Fibroblast of lung (primary cell): ENCODE measurements around the gene KRT2. TPM values are rescaled to one million over a fixed set of nuclear protein-coding genes. Genes with fewer than 3 reads are reported as not detected.

ENCODE experiments used
- DNase-seq, 2 donors: peaks; one replicate each; pipeline versions ENCODE4 v3.0.0 to v3.0.0-alpha.2; 2010; ENCODE audit warnings: low read depth in 2 of 2
- H2AFZ ChIP-seq: 2 replicates; pipeline ENCODE4 v1.5.1; 2012; ENCODE audit warnings: low read length, control low read depth, inconsistent platforms
- H3K27ac ChIP-seq: 2 replicates; pipeline ENCODE4 v1.5.1; 2011; ENCODE audit warnings: low read length, control low read depth; ENCODE audit not compliant: insufficient read depth
- H3K27me3 ChIP-seq: 2 replicates; pipeline ENCODE4 v1.5.1; 2011; ENCODE audit warnings: mild to moderate bottlenecking, low read length; ENCODE audit not compliant: control insufficient read depth, insufficient read depth
- H3K36me3 ChIP-seq: 2 replicates; pipeline ENCODE4 v1.5.1; 2011; ENCODE audit warnings: low read length; ENCODE audit not compliant: control insufficient read depth, insufficient read depth
- H3K4me1 ChIP-seq: 2 replicates; pipeline ENCODE4 v1.5.1; 2011; ENCODE audit warnings: low read length; ENCODE audit not compliant: control insufficient read depth, insufficient read depth; ENCODE audit errors: extremely low read depth
- H3K4me2 ChIP-seq: 2 replicates; pipeline ENCODE4 v1.5.1; 2011; ENCODE audit warnings: low read length, control low read depth; ENCODE audit not compliant: insufficient read depth; ENCODE audit errors: extremely low read depth
- H3K4me3 ChIP-seq, 4 experiments: fragments of 200-600 bp in 1 of 4; sonication (generic) in 1 of 4; replicated peaks in 1 of 4; 2 replicates each; pipeline ENCODE4 v1.5.1; 2011 to 2016; ENCODE audit warnings: low read length in 4 of 4, low read depth in 3 of 4, mild to moderate bottlenecking in 3 of 4, control low read depth in 2 of 4, inconsistent platforms in 1 of 4, mixed read lengths in 1 of 4; ENCODE audit not compliant: insufficient read depth in 1 of 4; ENCODE audit errors: control extremely low read depth in 1 of 4
- H3K79me2 ChIP-seq: 2 replicates; pipeline ENCODE4 v1.5.1; 2012; ENCODE audit warnings: mild to moderate bottlenecking, low read length, inconsistent platforms; ENCODE audit not compliant: control insufficient read depth, insufficient read depth
- H3K9ac ChIP-seq: 2 replicates; pipeline ENCODE4 v1.5.1; 2011; ENCODE audit warnings: mild to moderate bottlenecking, low read length, control low read depth; ENCODE audit not compliant: insufficient read depth
- H3K9me3 ChIP-seq: 2 replicates; pipeline ENCODE4 v1.5.1; 2012; ENCODE audit warnings: low read depth, low read length; ENCODE audit not compliant: control insufficient read depth, insufficient read depth
- H4K20me1 ChIP-seq: 2 replicates; pipeline ENCODE4 v1.5.1; 2011; ENCODE audit warnings: low read length; ENCODE audit not compliant: control insufficient read depth, insufficient read depth; ENCODE audit errors: extremely low read depth
- EZH2 ChIP-seq: IDR thresholded peaks from 2 replicates; pipeline ENCODE4 v1.5.1; 2012; ENCODE audit warnings: low read length, control low read depth, mild to moderate bottlenecking; ENCODE audit errors: missing control alignments
- polyA plus RNA-seq, 2 donors: library from polyadenylated mRNA; depleted of rRNA in 1 of 2; stranded (reverse) in 1 of 2; unstranded in 1 of 2; fragments of >200 nt; gene quantifications; 2 replicates each; pipeline ENCODE4 v1.2.1, GENCODE V29; 2011 to 2012; ENCODE audit warnings: missing spikeins in 1 of 2
- total RNA-seq: library from RNA; depleted of rRNA; stranded (reverse); fragments of >200 nt; gene quantifications from 2 replicates; pipeline ENCODE4 v1.2.1, GENCODE V29; 2014
- TF ChIP-seq, protein P1 (sequence below), 2 donors: IDR thresholded peaks in 1 of 2; conservative IDR thresholded peaks in 1 of 2; 1 replicate in 1 of 2; 2 replicates in 1 of 2; pipeline ENCODE4 v1.5.1; 2011 to 2012; ENCODE audit warnings: low read length in 2 of 2, control low read depth in 1 of 2, inconsistent platforms in 1 of 2, low read depth in 1 of 2, mild to moderate bottlenecking in 1 of 2

The KRT2 gene
- total and polyA plus RNA-seq, 2 donors (not counting 1 experiment from before 2014, with no cell fraction given), result not detected

DNA sequence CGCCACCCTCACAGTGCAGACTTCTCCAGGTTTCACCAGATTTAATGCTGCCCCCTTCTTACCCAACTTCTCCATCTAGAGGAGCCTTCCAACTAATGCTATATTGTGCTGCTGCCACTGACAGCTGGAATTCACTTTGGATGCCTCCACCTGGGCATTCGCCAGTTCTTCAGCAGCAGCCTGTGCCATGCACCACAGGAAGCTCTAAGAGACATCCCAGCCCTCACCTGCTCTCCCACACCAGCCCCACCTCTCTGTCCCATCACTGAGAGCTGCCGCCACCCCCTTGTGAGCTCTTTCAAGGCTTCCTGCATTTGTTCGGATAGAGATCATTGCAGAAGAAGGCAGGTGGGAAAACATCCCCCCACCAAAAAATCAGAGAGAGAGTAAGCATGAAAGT is 4.6 kb upstream of the KRT2 start:
- no peaks in the 10 kb centered on the region for H3K79me2 ChIP-seq
- no peaks in the 10 kb centered on the region for H3K4me1 ChIP-seq
- no peaks in the 10 kb centered on the region for H3K9me3 ChIP-seq
- no peak overlapping the region for H3K4me2 ChIP-seq
- H3K27ac ChIP-seq, result no peak overlapping the region
- no peak overlapping the region for H3K4me3 ChIP-seq
- H2AFZ ChIP-seq, result no peak overlapping the region
- H3K9ac ChIP-seq, result no peak overlapping the region
- peaks cover 4% of the 10 kb centered on the region for H3K27me3 ChIP-seq
- H3K36me3 ChIP-seq, result no peaks in the 10 kb centered on the region
- DNase-seq, result no peak
- no peaks in the 10 kb centered on the region for H4K20me1 ChIP-seq
- TF ChIP-seq EZH2, result no peak
- TF ChIP-seq, protein P1, sequence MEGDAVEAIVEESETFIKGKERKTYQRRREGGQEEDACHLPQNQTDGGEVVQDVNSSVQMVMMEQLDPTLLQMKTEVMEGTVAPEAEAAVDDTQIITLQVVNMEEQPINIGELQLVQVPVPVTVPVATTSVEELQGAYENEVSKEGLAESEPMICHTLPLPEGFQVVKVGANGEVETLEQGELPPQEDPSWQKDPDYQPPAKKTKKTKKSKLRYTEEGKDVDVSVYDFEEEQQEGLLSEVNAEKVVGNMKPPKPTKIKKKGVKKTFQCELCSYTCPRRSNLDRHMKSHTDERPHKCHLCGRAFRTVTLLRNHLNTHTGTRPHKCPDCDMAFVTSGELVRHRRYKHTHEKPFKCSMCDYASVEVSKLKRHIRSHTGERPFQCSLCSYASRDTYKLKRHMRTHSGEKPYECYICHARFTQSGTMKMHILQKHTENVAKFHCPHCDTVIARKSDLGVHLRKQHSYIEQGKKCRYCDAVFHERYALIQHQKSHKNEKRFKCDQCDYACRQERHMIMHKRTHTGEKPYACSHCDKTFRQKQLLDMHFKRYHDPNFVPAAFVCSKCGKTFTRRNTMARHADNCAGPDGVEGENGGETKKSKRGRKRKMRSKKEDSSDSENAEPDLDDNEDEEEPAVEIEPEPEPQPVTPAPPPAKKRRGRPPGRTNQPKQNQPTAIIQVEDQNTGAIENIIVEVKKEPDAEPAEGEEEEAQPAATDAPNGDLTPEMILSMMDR (conservative IDR thresholded peaks at IDR 0.05 in 1 of 2, IDR thresholded peaks at IDR 0.05 in 1 of 2; ENCODE audit: low read depth in 1 of 2, low read length in 2 of 2), result no peak

DNA sequence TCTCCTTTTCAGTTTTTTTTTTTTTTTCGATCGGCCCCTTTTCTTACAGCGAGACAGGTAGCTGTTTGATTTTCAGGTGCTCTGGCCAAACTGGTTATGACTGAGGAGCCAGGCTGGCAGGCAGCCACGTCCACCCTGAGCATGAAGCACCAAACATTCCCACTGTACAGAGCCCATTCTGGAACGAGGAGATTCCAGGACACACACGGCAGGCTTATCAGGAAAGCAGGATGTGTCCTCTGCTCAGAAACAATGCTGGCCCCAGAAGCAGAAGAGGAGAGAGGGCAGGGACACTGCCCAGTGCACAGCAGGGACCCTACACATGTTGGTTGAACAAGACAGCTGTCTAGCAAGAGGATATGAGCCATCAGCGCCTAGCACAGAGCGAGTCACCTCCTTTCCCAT is 3.7 kb upstream of the KRT2 start:
- Histone ChIP-seq H2AFZ (no peak overlapping the region), H3K4me1 (no peaks in the 10 kb centered on the region), H3K9me3 (no peaks in the 10 kb centered on the region), H4K20me1 (no peaks in the 10 kb centered on the region), H3K27ac (no peak overlapping the region), H3K4me3 (no peak overlapping the region), H3K4me2 (no peak overlapping the region), H3K79me2 (no peaks in the 10 kb centered on the region), H3K27me3 (peaks cover 4% of the 10 kb centered on the region), H3K36me3 (no peaks in the 10 kb centered on the region), H3K9ac (no peak overlapping the region)
- TF ChIP-seq EZH2, result no peak
- TF ChIP-seq, protein P1 (conservative IDR thresholded peaks at IDR 0.05 in 1 of 2, IDR thresholded peaks at IDR 0.05 in 1 of 2; ENCODE audit: low read depth in 1 of 2, low read length in 2 of 2), result no peak
- no peak for DNase-seq

DNA sequence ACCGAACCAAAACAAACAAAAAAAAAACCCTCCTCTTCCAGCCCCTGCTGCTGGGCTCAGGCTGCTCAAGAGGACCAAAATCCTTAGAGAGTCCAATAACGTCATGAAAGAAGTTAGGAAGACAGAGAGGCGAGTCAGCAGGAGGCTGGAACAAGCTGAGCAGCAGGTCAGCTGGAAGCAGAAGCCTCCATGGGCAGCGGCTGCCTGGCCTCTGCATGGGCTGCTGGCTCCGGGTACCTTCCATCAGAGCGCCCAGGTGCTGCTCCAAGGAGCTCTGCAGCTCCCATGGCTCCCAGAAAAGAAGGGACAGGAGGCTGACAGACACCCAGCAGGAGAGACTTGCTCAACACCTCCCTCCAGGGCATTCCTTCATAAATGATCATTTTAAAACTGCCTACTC is 3.2 kb upstream of the KRT2 start:
- DNase-seq, result peak in 1 of 2 donors; percentile 4
- no peak overlapping the region for H3K9ac ChIP-seq
- no peak overlapping the region for H3K27ac ChIP-seq
- H3K27me3 ChIP-seq, result peaks cover 4% of the 10 kb centered on the region
- TF ChIP-seq, protein P1 (conservative IDR thresholded peaks at IDR 0.05 in 1 of 2, IDR thresholded peaks at IDR 0.05 in 1 of 2; ENCODE audit: low read depth in 1 of 2, low read length in 2 of 2), result no peak
- TF ChIP-seq EZH2, result no peak
- H2AFZ ChIP-seq, result no peak overlapping the region
- H3K4me2 ChIP-seq, result no peak overlapping the region
- H3K4me3 ChIP-seq, result no peak overlapping the region
- no peaks in the 10 kb centered on the region for H3K9me3 ChIP-seq
- H3K79me2 ChIP-seq, result no peaks in the 10 kb centered on the region
- H4K20me1 ChIP-seq, result no peaks in the 10 kb centered on the region
- no peaks in the 10 kb centered on the region for H3K36me3 ChIP-seq
- H3K4me1 ChIP-seq, result no peaks in the 10 kb centered on the region
